K562 (cell line): ENCODE data around the gene TTC27. TPM values are rescaled to one million over a fixed set of nuclear protein-coding genes. Genes with fewer than 3 reads are reported as not detected.
"Not testable (repeated sequence)": the region's sequence is repeated elsewhere in the genome, so short reads cannot be mapped to it uniquely, and the experiment has no call there.

Experiments
- ATAC-seq: fragments of 200-7000 bp; cut with Tn5 transposase; 3 replicates; pipeline ENCODE4 v1.9.1; 2020; ENCODE audit warnings: moderate library complexity
- BruUV-seq: library from RNA; stranded (reverse); fragments of 400-500 nt; replicated peaks from 2 replicates; lab custom pipeline; 2021; lab: Mats Ljungman, UMichigan
- CTCF ChIA-PET: fragments of 300-600 bp; formaldehyde crosslinking; extraction: SDS; loops from one replicate; lab custom pipeline; 2021; ENCODE audit warnings: low intra/inter-chr PET ratio; lab: Yijun Ruan, JAX
- POLR2A ChIA-PET: fragments of 300-600, 350-650 bp; sonication (Branson Sonifier 250); formaldehyde crosslinking; extraction: SDS; loops from one replicate; lab custom pipeline; 2021; ENCODE audit warnings: antibody characterized with exemption, inconsistent platforms; lab: Yijun Ruan, JAX
- DNase-seq, 4 experiments: peaks; one replicate each; pipeline versions ENCODE4 v3.0.0 to v3.0.0-alpha.2; 2011 to 2018; ENCODE audit warnings: low spot score in 3 of 4, mixed read lengths in 3 of 4; ENCODE audit errors: extremely low read depth in 1 of 4
- FAIRE-seq: peaks from 2 replicates; lab custom pipeline; 2011; peaks lifted over from hg19 to GRCh38; lab: Jason Lieb, UNC
- H2AFZ ChIP-seq: 2 replicates; pipeline ENCODE4 v1.6.0; 2011; ENCODE audit warnings: low read depth, low read length, control low read depth, inconsistent platforms
- H3K27ac ChIP-seq: fragments of 200-600 bp; 3 replicates; pipeline ENCODE4 v1.8.0; 2011; ENCODE audit warnings: low read depth, mild to moderate bottlenecking, control low read depth, inconsistent platforms, low read length, moderate library complexity, mixed read lengths; ENCODE audit errors: extremely low read depth
- H3K27me3 ChIP-seq, 2 experiments: fragments of 300-600 bp in 1 of 2; 2 replicates in 1 of 2; 3 replicates in 1 of 2; pipeline versions ENCODE4 v1.6.0 to v1.8.0; 2011; ENCODE audit warnings: inconsistent platforms in 2 of 2, low read length in 2 of 2, mild to moderate bottlenecking in 1 of 2, mixed read lengths in 1 of 2, moderate library complexity in 1 of 2; ENCODE audit not compliant: control insufficient read depth in 2 of 2, insufficient read depth in 2 of 2
- H3K36me3 ChIP-seq: fragments of 300-600 bp; 3 replicates; pipeline ENCODE4 v1.8.0; 2011; ENCODE audit warnings: mild to moderate bottlenecking, low read length, inconsistent platforms; ENCODE audit not compliant: control insufficient read depth, insufficient read depth
- H3K4me1 ChIP-seq, 2 experiments: fragments of 200-600 bp in 1 of 2; replicated peaks in 1 of 2; 2 replicates in 1 of 2; 3 replicates in 1 of 2; pipeline versions ENCODE4 v1.5.1 to v1.8.0; 2011; ENCODE audit warnings: inconsistent platforms in 2 of 2, low read length in 2 of 2, mild to moderate bottlenecking in 1 of 2, mixed read lengths in 1 of 2, moderate library complexity in 1 of 2; ENCODE audit not compliant: control insufficient read depth in 2 of 2, insufficient read depth in 2 of 2
- H3K4me2 ChIP-seq: 2 replicates; pipeline ENCODE4 v1.6.1; 2011; ENCODE audit warnings: low read length, control low read depth, inconsistent platforms, mixed read lengths; ENCODE audit not compliant: insufficient read depth
- H3K4me3 ChIP-seq: fragments of 200-600 bp; sonication (generic), shearing (Covaris generic); 2 replicates; pipeline ENCODE4 v1.5.1; 2016; ENCODE audit warnings: control low read depth, inconsistent platforms
- H3K79me2 ChIP-seq: fragments of 200-600 bp; 3 replicates; pipeline ENCODE4 v1.8.0; 2011; ENCODE audit warnings: low read length, inconsistent platforms; ENCODE audit not compliant: control insufficient read depth, insufficient read depth
- H3K9ac ChIP-seq, 2 experiments: 2 replicates each; pipeline versions ENCODE4 v1.6.0 to v1.6.1; 2011; ENCODE audit warnings: low read depth in 2 of 2, low read length in 2 of 2, control low read depth in 1 of 2, inconsistent platforms in 1 of 2, mild to moderate bottlenecking in 1 of 2, mixed read lengths in 1 of 2; ENCODE audit not compliant: insufficient read depth in 1 of 2
- H3K9me1 ChIP-seq: one replicate; pipeline ENCODE4 v1.6.0; 2011; ENCODE audit warnings: inconsistent platforms, mild to moderate bottlenecking, low read length, moderate library complexity; ENCODE audit not compliant: control insufficient read depth, insufficient read depth
- H3K9me3 ChIP-seq: replicated peaks from 2 replicates; pipeline ENCODE4 v1.5.1; 2011; ENCODE audit warnings: low read depth, low read length, inconsistent platforms; ENCODE audit not compliant: control insufficient read depth, insufficient read depth
- H4K20me1 ChIP-seq: replicated peaks from 2 replicates; pipeline ENCODE4 v1.6.1; 2011; ENCODE audit warnings: low read length, inconsistent platforms, mixed read lengths; ENCODE audit not compliant: control insufficient read depth, insufficient read depth
- CBX1 ChIP-seq: sonication (generic); IDR thresholded peaks from 2 replicates; pipeline ENCODE4 v1.6.1; 2016; ENCODE audit warnings: antibody characterized with exemption, low read depth, mild to moderate bottlenecking
- PHB ChIP-seq: fragments of 250-450 bp; sonication (Bioruptor Pico); IDR thresholded peaks from 2 replicates; pipeline ENCODE4 v1.5.0; 2021
- SPI1 ChIP-seq: IDR thresholded peaks from 2 replicates; pipeline ENCODE4 v1.6.1; 2011; ENCODE audit warnings: low read depth, low read length, control low read depth, borderline replicate concordance
- ZNF431 ChIP-seq: sonication (generic); formaldehyde crosslinking; IDR thresholded peaks from 2 replicates; pipeline ENCODE4 v1.8.0; 2022; ENCODE audit warnings: mild to moderate bottlenecking, missing genetic modification reagents
- ZNF561 ChIP-seq: fragments of 450-650 bp; formaldehyde crosslinking; conservative IDR thresholded peaks from 2 replicates; pipeline ENCODE4 v1.4.0; 2020; ENCODE audit warnings: mild to moderate bottlenecking, moderate library complexity
- ZNF785 ChIP-seq: fragments of 250-450 bp; sonication (Bioruptor Pico); IDR thresholded peaks from 2 replicates; pipeline ENCODE4 v1.4.0; 2020; ENCODE audit warnings: mild to moderate bottlenecking
- WGBS: fragments of 100-300 bp; shearing (Covaris generic); methylation state at CpG from one replicate; pipeline ENCODE4 v1.1.6; 2016; ENCODE audit warnings: low coverage, mixed read lengths; ENCODE audit not compliant: insufficient coverage; ENCODE audit errors: missing lambda C conversion rate; 5-methylcytosine and 5-hydroxymethylcytosine counted together
- in situ Hi-C: fragments of 300-500 bp; cut with MboI; formaldehyde crosslinking; loops from 4 replicates; pipeline ENCODE4 v1.15.0; 2018; ENCODE audit warnings: inconsistent platforms, mixed read lengths
- intact Hi-C: fragments of 100-400 bp; cut with micrococcal nuclease; formaldehyde crosslinking; loops from 2 replicates; pipeline ENCODE4 v1.14.2; 2022
- polyA plus RNA-seq, 8 experiments: library from polyadenylated mRNA; depleted of rRNA in 4 of 8; stranded (reverse) in 5 of 8; unstranded in 3 of 8; fragments of >200 nt; fragmentation: Nextera tagmentation in 2 of 8; fragmentation: Illumina TruSeq in 1 of 8; extraction: Ambion mirVana in 2 of 8; extraction: Trizol in 1 of 8; gene quantifications; 2 replicates each; pipeline versions ENCODE4 v1.2.1 to v1.2.3, GENCODE V29; 2011 to 2014; ENCODE audit warnings: inconsistent platforms in 1 of 8, missing spikeins in 1 of 8
- total RNA-seq, 7 experiments: library from RNA; depleted of rRNA in 6 of 7; stranded (reverse); fragments of >200 nt in 6 of 7; fragmentation: Illumina TruSeq in 2 of 7; extraction: Trizol in 2 of 7; gene quantifications; 2 replicates each; pipeline versions ENCODE4 v1.2.1 to v1.2.3, GENCODE V29; 2011 to 2021; ENCODE audit warnings: low replicate concordance in 1 of 7
- TF ChIP-seq, protein P1 (sequence below), 2 experiments: fragments of 450-650 bp in 1 of 2; sonication (generic) in 1 of 2; formaldehyde crosslinking in 1 of 2; IDR thresholded peaks; 2 replicates each; pipeline versions ENCODE4 v1.7.1 to v1.9.0; 2016 to 2022; ENCODE audit warnings: inconsistent platforms in 1 of 2, mild to moderate bottlenecking in 1 of 2, missing genetic modification reagents in 1 of 2

The TTC27 gene
- total and polyA plus RNA-seq, 9 of the 15 experiments (the other 6 are each of a cell fraction or from before 2014, with no cell fraction given): 44.3 to 93.4 (median 57.3) TPM

DNA sequence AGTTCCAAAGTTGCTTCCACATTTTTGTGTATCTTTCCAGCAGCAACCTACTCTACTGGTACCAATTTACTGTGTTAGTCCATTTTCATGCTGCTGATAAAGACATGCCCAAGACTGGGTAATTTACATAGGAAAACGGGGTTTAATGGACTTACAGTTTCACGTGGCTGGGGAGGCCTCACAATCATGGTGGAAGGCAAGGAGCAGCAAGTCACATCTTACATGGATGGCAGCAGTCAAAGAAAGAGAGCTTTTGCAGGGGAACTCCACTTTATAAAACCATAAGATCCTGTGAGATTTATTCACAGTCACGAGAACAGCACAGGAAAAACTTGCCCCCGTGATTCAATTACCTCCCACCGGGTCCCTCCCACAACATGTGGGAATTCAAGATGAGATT is 98.8 kb downstream of the TTC27 start:
- POLR2A ChIA-PET: interaction anchor here (0.6 kb wide), 1 partner anchor 15 kb away, joined by 4 read pairs; no protein-coding TSS in a partner anchor
- CTCF ChIA-PET, H3K79me2 ChIP-seq, H3K27me3 ChIP-seq, DNase-seq, H3K4me2 ChIP-seq: not testable (repeated sequence)
- peaks cover 22% of the 10 kb centered on the region; the same call in 2 of the 3 replicates for H3K36me3 ChIP-seq
- TF ChIP-seq ZNF431 (CRISPR knock-in tag): peak; percentile 94
- TF ChIP-seq, all 486 proteins: peak for 1; not testable (repeated sequence) for 485
- FAIRE-seq, H4K20me1 ChIP-seq, H3K4me1 ChIP-seq, BruUV-seq, H3K9me3 ChIP-seq, ATAC-seq, H3K4me3 ChIP-seq, intact Hi-C loops, H3K27ac ChIP-seq, H3K9ac ChIP-seq, in situ Hi-C loops, H3K9me1 ChIP-seq, H2AFZ ChIP-seq: not testable (repeated sequence)
- WGBS: 60% methylated on average over 5 of the region's 5 CpGs

DNA sequence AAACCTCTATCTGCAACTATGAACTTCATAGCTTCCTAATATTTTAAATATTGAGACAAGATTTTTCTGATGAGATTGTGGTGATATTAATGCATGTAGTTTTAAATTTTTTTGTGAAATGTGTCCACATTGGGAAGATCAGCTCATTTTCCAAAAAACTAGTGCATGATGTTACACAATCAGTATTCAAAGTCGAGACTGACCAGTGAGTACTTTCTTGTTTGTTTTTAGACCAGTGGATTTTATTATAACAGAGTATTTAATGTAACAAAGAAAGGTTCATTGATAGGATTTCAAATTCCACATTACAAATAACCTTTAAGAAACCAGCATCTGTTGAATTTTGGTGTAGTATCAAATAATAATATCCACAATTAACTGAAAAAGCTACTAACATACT is 99.3 kb downstream of the TTC27 start:
- ChIA-PET POLR2A (interaction anchor here (0.6 kb wide), 1 partner anchor 15 kb away, joined by 4 read pairs; no protein-coding TSS in a partner anchor), CTCF (no interaction called here)
- H3K4me2 ChIP-seq: no peak overlapping the region
- in situ Hi-C loops (no loop called here), intact Hi-C loops (no loop called here)
- ATAC-seq (no peak), DNase-seq (no peak), FAIRE-seq (no peak)
- H2AFZ ChIP-seq: no peak overlapping the region
- no peaks in the 10 kb centered on the region for H3K4me1 ChIP-seq
- BruUV-seq: no TSS peak
- no peaks in the 10 kb centered on the region for H3K79me2 ChIP-seq
- H3K27ac ChIP-seq: no peak overlapping the region
- no peak overlapping the region for H3K4me3 ChIP-seq
- 83% methylated on average over 1 of the region's 1 CpG for WGBS
- H3K9me3 ChIP-seq: no peaks in the 10 kb centered on the region
- no peak overlapping the region for H3K9ac ChIP-seq
- no peaks in the 10 kb centered on the region for H3K27me3 ChIP-seq
- H3K36me3 ChIP-seq: peaks cover 18% of the 10 kb centered on the region; the same call in 2 of the 3 replicates
- H3K9me1 ChIP-seq: no peaks in the 10 kb centered on the region
- no peaks in the 10 kb centered on the region for H4K20me1 ChIP-seq
- no peak for TF ChIP-seq CBX1
- TF ChIP-seq SPI1: no peak
- no peak for TF ChIP-seq PHB (CRISPR knock-in tag)
- TF ChIP-seq, protein P1, sequence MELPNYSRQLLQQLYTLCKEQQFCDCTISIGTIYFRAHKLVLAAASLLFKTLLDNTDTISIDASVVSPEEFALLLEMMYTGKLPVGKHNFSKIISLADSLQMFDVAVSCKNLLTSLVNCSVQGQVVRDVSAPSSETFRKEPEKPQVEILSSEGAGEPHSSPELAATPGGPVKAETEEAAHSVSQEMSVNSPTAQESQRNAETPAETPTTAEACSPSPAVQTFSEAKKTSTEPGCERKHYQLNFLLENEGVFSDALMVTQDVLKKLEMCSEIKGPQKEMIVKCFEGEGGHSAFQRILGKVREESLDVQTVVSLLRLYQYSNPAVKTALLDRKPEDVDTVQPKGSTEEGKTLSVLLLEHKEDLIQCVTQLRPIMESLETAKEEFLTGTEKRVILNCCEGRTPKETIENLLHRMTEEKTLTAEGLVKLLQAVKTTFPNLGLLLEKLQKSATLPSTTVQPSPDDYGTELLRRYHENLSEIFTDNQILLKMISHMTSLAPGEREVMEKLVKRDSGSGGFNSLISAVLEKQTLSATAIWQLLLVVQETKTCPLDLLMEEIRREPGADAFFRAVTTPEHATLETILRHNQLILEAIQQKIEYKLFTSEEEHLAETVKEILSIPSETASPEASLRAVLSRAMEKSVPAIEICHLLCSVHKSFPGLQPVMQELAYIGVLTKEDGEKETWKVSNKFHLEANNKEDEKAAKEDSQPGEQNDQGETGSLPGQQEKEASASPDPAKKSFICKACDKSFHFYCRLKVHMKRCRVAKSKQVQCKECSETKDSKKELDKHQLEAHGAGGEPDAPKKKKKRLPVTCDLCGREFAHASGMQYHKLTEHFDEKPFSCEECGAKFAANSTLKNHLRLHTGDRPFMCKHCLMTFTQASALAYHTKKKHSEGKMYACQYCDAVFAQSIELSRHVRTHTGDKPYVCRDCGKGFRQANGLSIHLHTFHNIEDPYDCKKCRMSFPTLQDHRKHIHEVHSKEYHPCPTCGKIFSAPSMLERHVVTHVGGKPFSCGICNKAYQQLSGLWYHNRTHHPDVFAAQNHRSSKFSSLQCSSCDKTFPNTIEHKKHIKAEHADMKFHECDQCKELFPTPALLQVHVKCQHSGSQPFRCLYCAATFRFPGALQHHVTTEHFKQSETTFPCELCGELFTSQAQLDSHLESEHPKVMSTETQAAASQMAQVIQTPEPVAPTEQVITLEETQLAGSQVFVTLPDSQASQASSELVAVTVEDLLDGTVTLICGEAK (IDR thresholded peaks at IDR 0.05): no peak
- TF ChIP-seq, protein P1 (CRISPR knock-in tag; IDR thresholded peaks at IDR 0.05): no peak
- no peak for TF ChIP-seq ZNF561 (CRISPR knock-in tag)
- TF ChIP-seq ZNF785: no peak
